ENCODE results near the gene ANXA2.

The ANXA2 gene

DNA sequence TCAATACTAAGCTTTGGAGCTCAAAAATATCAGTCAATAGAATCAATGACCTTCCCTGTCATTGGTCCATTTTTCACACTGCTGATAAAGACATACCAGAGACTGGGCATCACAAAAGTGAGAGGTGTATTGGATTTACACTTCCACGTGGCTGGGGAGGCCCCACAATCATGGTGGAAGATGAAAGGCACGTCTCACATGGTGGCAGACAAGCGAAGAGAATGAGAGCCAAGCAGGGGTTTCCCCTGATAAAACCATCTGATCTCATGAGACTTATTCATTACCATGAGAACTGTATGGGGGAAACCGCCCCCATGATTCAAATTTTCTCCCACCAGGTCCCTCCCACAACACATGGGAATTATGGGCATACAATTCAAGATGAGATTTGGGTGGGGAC lies 81.9 kb downstream of the ANXA2 start:
- no peak overlapping the region for H3K4me3 ChIP-seq (ENCODE audit: low read depth, low read length)
- TF ChIP-seq, protein P1, sequence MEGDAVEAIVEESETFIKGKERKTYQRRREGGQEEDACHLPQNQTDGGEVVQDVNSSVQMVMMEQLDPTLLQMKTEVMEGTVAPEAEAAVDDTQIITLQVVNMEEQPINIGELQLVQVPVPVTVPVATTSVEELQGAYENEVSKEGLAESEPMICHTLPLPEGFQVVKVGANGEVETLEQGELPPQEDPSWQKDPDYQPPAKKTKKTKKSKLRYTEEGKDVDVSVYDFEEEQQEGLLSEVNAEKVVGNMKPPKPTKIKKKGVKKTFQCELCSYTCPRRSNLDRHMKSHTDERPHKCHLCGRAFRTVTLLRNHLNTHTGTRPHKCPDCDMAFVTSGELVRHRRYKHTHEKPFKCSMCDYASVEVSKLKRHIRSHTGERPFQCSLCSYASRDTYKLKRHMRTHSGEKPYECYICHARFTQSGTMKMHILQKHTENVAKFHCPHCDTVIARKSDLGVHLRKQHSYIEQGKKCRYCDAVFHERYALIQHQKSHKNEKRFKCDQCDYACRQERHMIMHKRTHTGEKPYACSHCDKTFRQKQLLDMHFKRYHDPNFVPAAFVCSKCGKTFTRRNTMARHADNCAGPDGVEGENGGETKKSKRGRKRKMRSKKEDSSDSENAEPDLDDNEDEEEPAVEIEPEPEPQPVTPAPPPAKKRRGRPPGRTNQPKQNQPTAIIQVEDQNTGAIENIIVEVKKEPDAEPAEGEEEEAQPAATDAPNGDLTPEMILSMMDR (IDR thresholded peaks at IDR 0.05; ENCODE audit: insufficient read depth, low read depth, low read length, missing control alignments), result no peak
- no peak for DNase-seq (ENCODE audit: low read depth)

DNA sequence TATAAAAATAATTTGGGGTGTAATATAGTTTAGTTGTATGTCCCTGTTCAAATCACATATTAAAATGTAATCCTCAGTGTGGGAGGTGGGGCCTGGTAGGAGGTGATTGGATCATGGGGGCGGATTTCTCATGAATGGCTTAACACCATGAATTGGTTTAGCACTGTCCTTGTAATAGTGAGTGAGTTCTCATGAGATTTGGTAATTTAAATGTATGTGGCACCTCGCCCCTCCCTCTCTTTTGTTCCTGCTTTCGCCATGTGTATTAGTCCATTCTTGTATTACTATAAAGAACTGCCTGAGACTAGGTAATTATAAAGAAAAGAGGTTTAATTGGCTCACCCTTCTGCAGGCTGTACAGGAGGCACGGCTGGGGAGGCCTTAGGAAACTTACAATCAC lies 83.9 kb downstream of the ANXA2 start:
- H3K4me3 ChIP-seq (ENCODE audit: low read depth, low read length), result no peak overlapping the region
- DNase-seq (ENCODE audit: low read depth), result no peak
- TF ChIP-seq, protein P1 (IDR thresholded peaks at IDR 0.05; ENCODE audit: insufficient read depth, low read depth, low read length, missing control alignments), result no peak

DNA sequence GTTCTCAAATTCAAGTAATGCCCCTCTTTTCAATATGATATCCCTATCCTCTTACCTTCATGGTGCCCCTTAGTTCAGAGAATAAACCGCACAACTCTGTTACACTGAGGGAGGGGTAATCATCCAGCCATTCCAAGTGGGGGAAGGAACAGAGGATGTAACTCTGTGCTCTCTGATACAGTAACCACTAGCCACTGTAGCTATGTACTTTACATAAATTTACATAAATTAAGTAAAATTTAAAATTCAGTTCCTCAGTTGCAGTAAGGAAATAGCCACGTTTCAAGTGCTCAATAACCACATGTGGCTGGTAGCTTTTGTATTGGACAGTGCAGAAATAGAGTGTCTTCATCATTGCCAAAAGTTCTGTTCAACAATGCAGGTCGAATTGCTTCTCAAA lies 90.8 kb downstream of the ANXA2 start:
- no peak overlapping the region for H3K4me3 ChIP-seq (ENCODE audit: low read depth, low read length)
- DNase-seq (ENCODE audit: low read depth), result no peak
- TF ChIP-seq, protein P1 (IDR thresholded peaks at IDR 0.05; ENCODE audit: insufficient read depth, low read depth, low read length, missing control alignments), result no peak

DNA sequence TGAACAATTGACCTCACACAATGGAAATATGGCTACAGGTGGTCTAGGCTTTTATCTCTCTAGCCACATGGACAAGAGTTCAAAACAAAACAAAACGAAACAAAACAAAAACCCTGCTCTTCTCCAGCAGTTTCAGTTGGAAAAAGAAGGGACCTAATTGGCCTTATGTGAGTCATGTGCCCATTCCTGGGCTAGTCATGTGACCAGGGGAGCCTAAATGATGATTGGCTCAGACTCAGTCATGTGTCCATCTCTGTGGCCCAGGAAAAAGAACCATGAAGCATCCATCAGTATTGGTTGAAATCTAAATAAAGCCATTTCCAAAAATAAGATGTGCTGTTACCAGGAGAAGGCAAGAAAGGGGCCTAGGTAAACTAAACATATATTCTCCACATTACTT lies 96.8 kb downstream of the ANXA2 start:
- no peak overlapping the region for H3K4me3 ChIP-seq (ENCODE audit: low read depth, low read length)
- TF ChIP-seq, protein P1 (IDR thresholded peaks at IDR 0.05; ENCODE audit: insufficient read depth, low read depth, low read length, missing control alignments), result no peak
- DNase-seq (ENCODE audit: low read depth), result peak; percentile 3

DNA sequence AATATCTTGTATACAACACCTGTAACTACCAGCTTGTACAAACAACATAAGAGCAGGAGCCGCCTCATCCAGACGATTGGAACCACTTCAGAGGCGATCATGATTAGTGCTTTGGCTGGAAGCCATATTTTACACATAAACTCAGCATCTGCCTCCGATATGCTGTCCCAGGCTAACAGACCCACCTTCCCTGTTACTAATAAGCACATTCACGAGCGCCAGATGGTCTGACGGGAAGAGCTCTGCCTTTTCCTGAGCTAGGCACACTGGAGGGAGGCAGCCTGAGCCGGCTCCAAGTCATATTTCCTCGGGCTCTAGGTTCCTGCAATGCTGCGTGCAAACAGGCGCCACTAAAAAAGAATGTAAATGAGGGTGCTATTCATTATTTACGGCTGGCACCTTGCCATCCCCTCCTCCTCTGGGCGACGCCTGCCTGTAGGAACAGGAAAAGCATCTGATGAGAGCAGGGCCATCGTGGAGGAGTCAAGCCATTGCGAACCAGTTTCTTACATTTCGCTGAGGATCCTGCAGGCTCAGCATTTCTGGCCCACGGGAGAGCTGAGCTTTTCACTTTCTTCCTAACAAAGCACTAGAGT lies 98.2 kb downstream of the ANXA2 start:
- TF ChIP-seq, protein P1 (IDR thresholded peaks at IDR 0.05; ENCODE audit: insufficient read depth, low read depth, low read length, missing control alignments), result no peak
- DNase-seq (ENCODE audit: low read depth), result no peak
- no peak overlapping the region for H3K4me3 ChIP-seq (ENCODE audit: low read depth, low read length)
